CD4-positive, alpha-beta T cell (primary cell): ENCODE data around the gene SLC16A13. TPM values are rescaled to one million over a fixed set of nuclear protein-coding genes. Genes with fewer than 3 reads are reported as not detected.
"Not testable (repeated sequence)": the region's sequence is repeated elsewhere in the genome, so short reads cannot be mapped to it uniquely, and the experiment has no call there.

Experiments used
- ATAC-seq: fragments of 200-7000 bp; cut with Tn5 transposase; one replicate; pipeline ENCODE4 v1.10.0; 2022; ENCODE audit warnings: mild to moderate bottlenecking; ENCODE audit not compliant: poor library complexity
- CTCF ChIA-PET: fragments of 350-600 bp; sonication (Branson Sonifier 250); formaldehyde crosslinking; loops from one replicate; lab custom pipeline; 2021; ENCODE audit warnings: antibody characterized with exemption, inconsistent platforms; lab: Charles Lee
- POLR2A ChIA-PET: fragments of 350-600 bp; sonication (Branson Sonifier 250); formaldehyde crosslinking; loops from one replicate; lab custom pipeline; 2021; ENCODE audit warnings: antibody characterized with exemption, inconsistent platforms; lab: Charles Lee
- DNase-seq, 14 experiments: peaks; one replicate each; pipeline ENCODE4 v3.0.0-alpha.2; 2013 to 2020; ENCODE audit warnings: mixed read lengths in 2 of 14
- H3K27ac ChIP-seq, 2 donors: one replicate each; pipeline versions ENCODE4 v1.5.1 to v1.7.0; 2013; ENCODE audit warnings: low read length in 2 of 2, low read depth in 1 of 2, mild to moderate bottlenecking in 1 of 2
- H3K27me3 ChIP-seq, 2 experiments: 1 replicate in 1 of 2; 2 replicates in 1 of 2; pipeline versions ENCODE4 v1.6.1 to v1.7.0; 2013; ENCODE audit warnings: low read length in 2 of 2, control low read depth in 1 of 2, mild to moderate bottlenecking in 1 of 2, moderate library complexity in 1 of 2; ENCODE audit not compliant: insufficient read depth in 2 of 2, control insufficient read depth in 1 of 2
- H3K36me3 ChIP-seq: one replicate; pipeline ENCODE4 v1.6.1; 2013; ENCODE audit warnings: low read length, control low read depth; ENCODE audit not compliant: insufficient read depth
- H3K4me1 ChIP-seq: one replicate; pipeline ENCODE4 v1.6.1; 2013; ENCODE audit warnings: low read length, control low read depth; ENCODE audit not compliant: insufficient read depth
- H3K4me3 ChIP-seq: one replicate; pipeline ENCODE4 v1.5.1; 2013; ENCODE audit warnings: mild to moderate bottlenecking, low read length, moderate library complexity
- H3K9me3 ChIP-seq, 2 experiments: 1 replicate in 1 of 2; 2 replicates in 1 of 2; pipeline versions ENCODE4 v1.6.1 to v1.7.0; 2013; ENCODE audit warnings: low read length in 2 of 2, mild to moderate bottlenecking in 2 of 2, control low read depth in 1 of 2, moderate library complexity in 1 of 2; ENCODE audit not compliant: control insufficient read depth in 1 of 2, insufficient read depth in 1 of 2
- H3K27ac Mint-ChIP-seq: one replicate; pipeline ENCODE4 v1.8.0; 2020; ENCODE audit warnings: mixed read lengths
- H3K27me3 Mint-ChIP-seq: one replicate; pipeline ENCODE4 v1.8.0; 2021; ENCODE audit warnings: mixed read lengths
- H3K36me3 Mint-ChIP-seq: one replicate; pipeline ENCODE4 v1.8.0; 2021; ENCODE audit warnings: low read depth, mixed read lengths
- H3K4me1 Mint-ChIP-seq: one replicate; pipeline ENCODE4 v1.8.0; 2021; ENCODE audit warnings: low read depth, mixed read lengths
- H3K4me3 Mint-ChIP-seq: one replicate; pipeline ENCODE4 v1.8.0; 2020; ENCODE audit warnings: mild to moderate bottlenecking, mixed read lengths
- H3K9me3 Mint-ChIP-seq: one replicate; pipeline ENCODE4 v1.8.0; 2020; ENCODE audit warnings: mixed read lengths
- intact Hi-C, 2 experiments: fragments of 100-400 bp; cut with DNase I in 1 of 2; cut with micrococcal nuclease in 1 of 2; formaldehyde crosslinking; loops; one replicate each; pipeline versions ENCODE4 v1.15.1 to v1.9.0; 2023 to 2025; cut with DNase I, micrococcal nuclease
- total RNA-seq, 174 experiments: library from RNA in 2 of 174; stranded (reverse) in 2 of 174; gene quantifications; one replicate each; pipeline ENCODE4 v1.2.3 and lab custom pipeline; 2021 to 2026
- TF ChIP-seq, protein P1 (sequence below): fragments of 200-600 bp; IDR thresholded peaks from one replicate; pipeline ENCODE4 v1.8.0; 2022; ENCODE audit warnings: antibody characterized with exemption, mild to moderate bottlenecking

The SLC16A13 gene
- total RNA-seq, 2 experiments from 2014 or later: 2.3 to 2.4 TPM

DNA sequence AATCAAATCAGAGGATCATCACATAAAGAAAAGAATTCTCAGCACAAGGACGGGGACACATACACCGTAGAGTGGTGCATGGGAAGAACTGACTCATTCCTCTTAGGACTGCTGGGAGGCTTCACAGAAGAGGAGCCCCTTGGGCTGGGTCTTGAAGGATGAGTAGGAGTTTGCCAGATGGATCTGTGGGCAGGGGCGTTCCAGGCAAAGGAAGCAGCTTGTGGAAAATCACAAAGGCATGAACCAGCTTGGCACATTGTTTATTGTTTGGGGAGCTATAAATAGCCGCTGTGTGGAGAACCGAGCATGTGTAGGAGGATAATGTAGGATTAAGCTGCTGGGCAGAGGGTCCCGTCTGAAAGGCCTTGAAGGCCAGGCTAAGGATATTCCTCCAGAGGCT is 13.2 kb downstream of the SLC16A13 start:
- intact Hi-C loops: loop anchor here (5.0 to 10.0 kb wide), 6 partner anchors 233 to 636 kb away; partner anchors contain the start of genes FGF11 (in 1 of the 2), KCTD11 (in 1 of the 2), MPDU1 (in 1 of the 2) and SLC2A4 (in 1 of the 2)
- H3K27ac ChIP-seq: no peak overlapping the region
- ATAC-seq: no peak
- no peaks in the 10 kb centered on the region for H3K27me3 Mint-ChIP-seq
- DNase-seq: no peak
- ChIA-PET CTCF (interaction anchor here (2.1 kb wide), 1 partner anchor 87 kb away, joined by 10 read pairs; no protein-coding TSS in a partner anchor), POLR2A (interaction anchor here (0.8 kb wide), 1 partner anchor 13 kb away, joined by 4 read pairs; the partner anchor contains the start of gene SLC16A13)
- no peaks in the 10 kb centered on the region for H3K9me3 ChIP-seq
- H3K27me3 ChIP-seq: no peaks in the 10 kb centered on the region
- TF ChIP-seq, protein P1, sequence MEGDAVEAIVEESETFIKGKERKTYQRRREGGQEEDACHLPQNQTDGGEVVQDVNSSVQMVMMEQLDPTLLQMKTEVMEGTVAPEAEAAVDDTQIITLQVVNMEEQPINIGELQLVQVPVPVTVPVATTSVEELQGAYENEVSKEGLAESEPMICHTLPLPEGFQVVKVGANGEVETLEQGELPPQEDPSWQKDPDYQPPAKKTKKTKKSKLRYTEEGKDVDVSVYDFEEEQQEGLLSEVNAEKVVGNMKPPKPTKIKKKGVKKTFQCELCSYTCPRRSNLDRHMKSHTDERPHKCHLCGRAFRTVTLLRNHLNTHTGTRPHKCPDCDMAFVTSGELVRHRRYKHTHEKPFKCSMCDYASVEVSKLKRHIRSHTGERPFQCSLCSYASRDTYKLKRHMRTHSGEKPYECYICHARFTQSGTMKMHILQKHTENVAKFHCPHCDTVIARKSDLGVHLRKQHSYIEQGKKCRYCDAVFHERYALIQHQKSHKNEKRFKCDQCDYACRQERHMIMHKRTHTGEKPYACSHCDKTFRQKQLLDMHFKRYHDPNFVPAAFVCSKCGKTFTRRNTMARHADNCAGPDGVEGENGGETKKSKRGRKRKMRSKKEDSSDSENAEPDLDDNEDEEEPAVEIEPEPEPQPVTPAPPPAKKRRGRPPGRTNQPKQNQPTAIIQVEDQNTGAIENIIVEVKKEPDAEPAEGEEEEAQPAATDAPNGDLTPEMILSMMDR: no peak
- H3K9me3 Mint-ChIP-seq: no peaks in the 10 kb centered on the region
- H3K4me1 Mint-ChIP-seq: peaks cover 30% of the 10 kb centered on the region
- no peaks in the 10 kb centered on the region for H3K36me3 Mint-ChIP-seq
- H3K36me3 ChIP-seq: no peaks in the 10 kb centered on the region
- H3K4me3 ChIP-seq: no peak overlapping the region
- H3K4me1 ChIP-seq: peaks cover 24% of the 10 kb centered on the region
- H3K4me3 Mint-ChIP-seq: no peak overlapping the region
- H3K27ac Mint-ChIP-seq: no peak overlapping the region

DNA sequence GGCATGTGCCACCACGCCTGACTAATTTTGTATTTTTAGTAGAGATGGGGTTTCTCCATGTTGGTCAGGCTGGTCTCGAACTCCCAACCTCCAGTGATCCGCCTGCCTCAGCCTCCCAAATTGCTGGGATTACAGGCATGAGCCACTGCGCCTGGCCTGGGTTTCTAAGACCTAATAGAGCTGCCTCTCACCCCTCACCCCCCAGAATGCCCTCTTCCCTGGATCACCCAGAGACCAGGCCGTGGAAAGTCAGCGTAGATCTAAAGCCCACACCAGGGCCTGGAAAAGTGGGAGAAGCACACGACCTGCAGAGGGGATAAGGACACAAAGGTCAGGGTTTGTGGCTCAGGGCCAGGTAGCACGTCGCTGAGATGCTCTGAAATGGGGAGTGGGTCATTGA is 14.8 kb downstream of the SLC16A13 start:
- intact Hi-C loops, H3K9me3 ChIP-seq, DNase-seq, H3K27me3 Mint-ChIP-seq, H3K9me3 Mint-ChIP-seq, H3K27me3 ChIP-seq, H3K36me3 Mint-ChIP-seq, H3K4me3 ChIP-seq, H3K4me3 Mint-ChIP-seq, H3K27ac Mint-ChIP-seq, ATAC-seq, H3K36me3 ChIP-seq, H3K27ac ChIP-seq, POLR2A ChIA-PET: not testable (repeated sequence)
- peaks cover 21% of the 10 kb centered on the region for H3K4me1 ChIP-seq
- peaks cover 28% of the 10 kb centered on the region for H3K4me1 Mint-ChIP-seq
- CTCF ChIA-PET: interaction anchor here (2.2 to 2.7 kb wide), 2 partner anchors 82 to 127 kb away, joined by 12 to 14 read pairs; no protein-coding TSS in a partner anchor

GRCh38 chr17:7056386-7056785 is 20.6 kb downstream of the SLC16A13 start:
- no peaks in the 10 kb centered on the region for H3K36me3 Mint-ChIP-seq

More at GRCh38 chr17:7056386-7056785, 20.6 kb downstream of the SLC16A13 start:
- no peaks in the 10 kb centered on the region for H3K36me3 ChIP-seq
- H3K4me3 Mint-ChIP-seq: no peak overlapping the region
- H3K9me3 ChIP-seq: no peaks in the 10 kb centered on the region
- H3K4me1 Mint-ChIP-seq: peaks cover 5% of the 10 kb centered on the region
- no peak for DNase-seq
- H3K27ac Mint-ChIP-seq: no peak overlapping the region
- POLR2A ChIA-PET: no interaction called here
- no peak overlapping the region for H3K27ac ChIP-seq
- no peak overlapping the region for H3K4me3 ChIP-seq
- intact Hi-C loops: no loop called here
- peaks cover 10% of the 10 kb centered on the region for H3K27me3 Mint-ChIP-seq
- no peaks in the 10 kb centered on the region for H3K27me3 ChIP-seq
- H3K4me1 ChIP-seq: no peaks in the 10 kb centered on the region
- no peak for ATAC-seq
- CTCF ChIA-PET: no interaction called here
- TF ChIP-seq, protein P1: no peak
- no peaks in the 10 kb centered on the region for H3K9me3 Mint-ChIP-seq
